GM04504 (cell line): ENCODE results near the gene PPP1R1C.
A peak's percentile ranks its signal among the peaks of the same experiment; 100 is the strongest.

ENCODE experiments used
- DNase-seq: peaks from one replicate; pipeline ENCODE4 v3.0.0-alpha.2; 2012; ENCODE audit warnings: low read depth

PPP1R1C gene

GRCh38 chr2:182064019-182064778 is 78.5 kb downstream of the PPP1R1C start:
- no peak for DNase-seq

- peak; percentile 70 for DNase-seq
Observed at GRCh38 chr2:182066400-182067087, 80.9 kb downstream of the PPP1R1C start.

GRCh38 chr2:182067393-182067792 is 81.7 kb downstream of the PPP1R1C start:
- no peak for DNase-seq

- DNase-seq: no peak
Observed at GRCh38 chr2:182068811-182069210, 83.2 kb downstream of the PPP1R1C start.

- DNase-seq: no peak
Observed at GRCh38 chr2:182069416-182069815, 83.8 kb downstream of the PPP1R1C start.

GRCh38 chr2:182069908-182070307 is 84.3 kb downstream of the PPP1R1C start:
- no peak for DNase-seq

- no peak for DNase-seq
Observed at GRCh38 chr2:182070736-182071135, 85.1 kb downstream of the PPP1R1C start.

GRCh38 chr2:182072861-182073260 is 87.2 kb downstream of the PPP1R1C start:
- DNase-seq: no peak

GRCh38 chr2:182073613-182074012 is 88.0 kb downstream of the PPP1R1C start:
- DNase-seq: no peak

GRCh38 chr2:182077023-182077422 is 91.4 kb downstream of the PPP1R1C start:
- no peak for DNase-seq

- peak; percentile 64 for DNase-seq
Observed at GRCh38 chr2:182077448-182078142, 91.9 kb downstream of the PPP1R1C start.

- no peak for DNase-seq
Observed at GRCh38 chr2:182078988-182079602, 93.4 kb downstream of the PPP1R1C start.

GRCh38 chr2:182080493-182080892 is 94.8 kb downstream of the PPP1R1C start:
- no peak for DNase-seq

- DNase-seq: no peak
Observed at GRCh38 chr2:182081602-182082260, 96.1 kb downstream of the PPP1R1C start.

GRCh38 chr2:182088681-182089320 is 103.1 kb downstream of the PPP1R1C start:
- no peak for DNase-seq

GRCh38 chr2:182090486-182090885 is 104.8 kb downstream of the PPP1R1C start:
- no peak for DNase-seq

- no peak for DNase-seq
Observed at GRCh38 chr2:182097571-182098164, 112.0 kb downstream of the PPP1R1C start.

- DNase-seq: no peak
Observed at GRCh38 chr2:182098648-182099047, 113.0 kb downstream of the PPP1R1C start.

GRCh38 chr2:182101263-182101662 is 115.6 kb downstream of the PPP1R1C start:
- no peak for DNase-seq

GRCh38 chr2:182103526-182103925 is 117.9 kb downstream of the PPP1R1C start:
- DNase-seq: no peak

- DNase-seq: no peak
Observed at GRCh38 chr2:182110347-182110746, 124.7 kb downstream of the PPP1R1C start.
